NK-92 (cell line): Measurements from ENCODE around the gene RTEL1.
"Not testable (repeated sequence)": the region's sequence is repeated elsewhere in the genome, so short reads cannot be mapped to it uniquely, and the experiment has no call there.

Source experiments
- DNase-seq: peaks from one replicate; lab custom pipeline; 2025; ENCODE audit not compliant: unreplicated experiment; lab: John Stamatoyannopoulos, UW

Gene RTEL1

DNA sequence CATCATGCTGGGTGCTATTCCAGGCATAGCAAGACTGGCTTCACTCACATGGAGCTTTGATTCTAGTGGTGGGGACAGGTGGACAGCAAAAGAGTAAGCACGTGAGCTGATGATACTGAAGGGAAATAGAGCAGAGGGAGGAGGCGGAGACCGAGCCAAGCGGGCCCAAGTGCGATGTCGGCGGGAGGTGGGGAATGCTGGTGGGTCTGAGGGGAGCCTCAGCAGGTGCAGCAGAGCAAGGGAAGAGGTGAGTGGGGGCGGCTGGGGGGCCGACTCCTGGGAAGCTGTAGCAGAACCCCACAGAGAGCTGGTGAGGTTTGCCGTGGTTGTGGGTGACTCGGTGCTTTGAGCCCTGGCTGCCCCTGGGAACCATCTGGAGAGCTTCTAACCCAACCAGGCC is 10.2 kb downstream of the RTEL1 start:
- DNase-seq = no peak

DNA sequence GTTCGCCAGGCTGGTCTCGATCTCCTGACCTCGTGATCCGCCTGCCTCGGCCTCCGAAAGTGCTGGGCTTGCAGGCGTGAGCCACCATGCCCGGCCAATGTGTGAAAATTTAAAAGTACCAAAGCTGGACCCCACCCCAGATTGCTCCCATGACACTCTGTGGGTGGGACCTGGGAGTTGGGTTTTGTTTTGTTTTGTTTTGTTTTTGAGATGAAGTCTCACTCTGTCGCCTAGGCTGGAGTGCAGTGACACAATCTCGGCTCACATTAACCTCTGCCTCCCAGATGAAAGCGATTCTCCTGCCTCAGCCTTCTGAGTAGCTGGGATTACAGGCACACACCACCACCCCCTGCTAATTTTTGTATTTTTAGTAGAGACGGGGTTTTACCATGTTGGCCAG is 13.6 kb downstream of the RTEL1 start:
- DNase-seq = not testable (repeated sequence)

- DNase-seq = no peak
Observed at GRCh38 chr20:63672666-63673065, 14.6 kb downstream of the RTEL1 start.

GRCh38 chr20:63673951-63674350 is 15.8 kb downstream of the RTEL1 start:
- no peak for DNase-seq

GRCh38 chr20:63675681-63676368 is 17.7 kb downstream of the RTEL1 start:
- DNase-seq = no peak

DNA sequence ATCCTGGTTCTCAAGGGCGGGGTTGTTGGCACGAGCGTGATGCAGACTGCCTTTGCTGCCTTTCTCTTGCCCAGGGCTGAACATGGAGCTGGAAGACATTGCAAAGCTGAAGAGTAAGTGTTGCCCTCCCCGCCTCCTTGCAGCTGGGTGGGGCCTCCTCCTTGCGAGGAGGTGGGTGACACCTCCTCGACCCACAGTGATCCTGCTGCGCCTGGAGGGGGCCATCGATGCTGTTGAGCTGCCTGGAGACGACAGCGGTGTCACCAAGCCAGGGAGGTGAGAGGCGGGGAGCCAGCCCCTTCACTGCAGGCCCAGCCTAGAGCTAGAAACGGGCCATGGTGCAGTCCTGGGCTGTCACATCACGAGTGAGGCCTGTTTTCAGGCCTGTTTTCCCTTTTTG is 20.0 kb downstream of the RTEL1 start:
- no peak for DNase-seq

GRCh38 chr20:63678667-63679465 is 20.8 kb downstream of the RTEL1 start:
- DNase-seq = no peak

DNA sequence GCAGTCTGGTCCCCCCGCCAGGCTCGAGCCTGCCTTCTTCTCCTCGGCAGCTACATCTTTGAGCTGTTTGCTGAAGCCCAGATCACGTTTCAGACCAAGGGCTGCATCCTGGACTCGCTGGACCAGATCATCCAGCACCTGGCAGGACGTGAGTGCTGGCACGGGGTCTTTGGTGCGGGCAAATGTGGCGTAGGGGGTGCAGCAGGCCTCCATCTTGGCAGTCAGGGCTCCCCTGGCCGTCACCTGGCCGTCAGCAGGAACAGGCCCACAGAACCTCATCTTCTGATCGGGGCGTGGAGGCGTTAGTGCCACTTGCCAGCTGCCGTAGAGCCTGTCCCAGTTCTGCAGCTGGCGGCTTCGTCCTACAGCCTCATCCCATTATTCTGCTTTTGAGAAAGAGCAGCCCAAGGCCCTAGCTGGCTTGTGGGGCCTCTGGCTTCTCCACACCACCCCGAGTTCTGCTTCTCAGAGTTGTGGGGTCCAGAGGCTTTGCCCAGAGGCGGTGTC is 21.7 kb downstream of the RTEL1 start:
- DNase-seq = no peak

DNA sequence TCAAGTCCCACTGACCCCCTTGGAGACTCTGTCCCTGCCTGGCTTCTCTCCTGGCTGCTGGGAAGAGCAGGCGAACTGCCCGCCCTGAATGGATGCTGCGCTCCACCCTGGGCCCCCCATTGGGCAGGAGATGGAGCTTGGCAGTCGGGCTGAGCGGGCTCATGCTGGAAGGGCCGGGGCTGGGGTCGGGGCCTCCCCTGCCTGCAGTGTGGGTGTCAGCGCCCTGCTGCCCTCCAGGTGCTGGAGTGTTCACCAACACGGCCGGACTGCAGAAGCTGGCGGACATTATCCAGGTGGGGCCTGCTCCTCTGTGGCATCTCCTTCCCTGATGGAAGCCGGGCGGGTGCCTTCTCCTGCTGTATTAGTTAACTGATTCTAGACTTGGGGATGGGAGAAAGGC is 22.3 kb downstream of the RTEL1 start:
- no peak for DNase-seq

GRCh38 chr20:63680857-63681608 is 22.9 kb downstream of the RTEL1 start:
- no peak for DNase-seq

DNA sequence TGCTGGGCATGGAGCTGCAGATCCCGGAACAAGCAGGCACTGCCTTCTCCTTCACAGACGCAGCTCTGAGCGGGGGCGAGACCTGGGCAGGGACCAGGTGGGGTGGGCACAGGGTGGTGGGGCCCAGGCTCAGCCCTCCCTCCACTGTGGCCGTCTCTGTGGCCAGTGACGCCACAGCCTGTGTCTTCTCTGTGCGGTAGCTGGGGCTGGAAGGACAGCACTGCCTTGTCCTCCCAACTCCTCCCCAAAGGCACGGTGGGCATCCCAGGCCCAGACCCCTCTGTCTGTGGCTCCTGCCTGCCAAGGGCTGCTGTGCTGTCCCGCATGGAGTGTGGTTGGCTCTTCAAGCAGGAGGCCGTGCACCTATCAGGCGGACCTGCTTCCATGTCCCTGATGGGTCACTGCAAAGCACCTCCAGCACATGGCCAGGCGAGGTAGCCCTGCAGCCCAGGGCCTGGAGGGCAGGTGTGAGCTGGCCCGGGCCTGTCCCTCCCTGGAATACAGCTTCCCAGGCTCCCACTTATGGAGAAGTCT is 23.6 kb downstream of the RTEL1 start:
- no peak for DNase-seq

DNA sequence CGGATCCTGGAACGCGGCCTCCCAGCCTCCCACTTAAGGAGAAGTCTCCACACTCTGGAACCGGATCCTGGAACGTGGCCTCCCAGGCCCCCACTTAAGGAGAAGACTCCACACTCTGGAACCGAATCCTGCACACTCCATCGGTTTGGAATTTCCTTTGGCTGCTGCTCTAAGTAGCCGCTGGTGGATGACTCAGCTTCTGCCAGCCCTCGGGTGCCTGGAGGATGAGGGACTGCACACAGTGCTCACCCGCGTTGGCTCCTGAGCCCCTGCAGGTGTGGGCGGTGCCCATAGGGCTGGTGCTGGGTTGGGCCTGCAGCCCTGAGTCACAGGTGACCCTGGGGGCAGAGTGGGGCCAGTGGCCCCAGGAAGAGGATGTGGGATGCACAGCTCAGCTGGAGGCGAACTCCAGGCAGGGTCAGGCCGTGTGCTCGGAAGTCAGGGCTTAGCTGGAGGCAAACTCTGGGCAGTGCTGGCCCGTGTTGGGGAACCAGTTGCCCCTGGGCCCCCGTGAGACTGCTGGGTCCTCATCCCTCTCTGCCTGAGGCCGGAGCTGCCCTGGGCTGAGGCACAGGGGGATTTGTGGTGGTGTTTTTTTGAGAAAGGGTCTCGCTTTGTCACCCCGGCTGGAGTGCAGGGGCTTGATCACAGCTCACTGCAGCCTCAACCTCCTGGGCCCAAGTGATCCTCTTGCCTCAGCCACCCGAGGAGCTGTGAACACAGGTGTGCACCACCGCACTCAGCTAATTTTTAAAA is 24.4 kb downstream of the RTEL1 start:
- no peak for DNase-seq

DNA sequence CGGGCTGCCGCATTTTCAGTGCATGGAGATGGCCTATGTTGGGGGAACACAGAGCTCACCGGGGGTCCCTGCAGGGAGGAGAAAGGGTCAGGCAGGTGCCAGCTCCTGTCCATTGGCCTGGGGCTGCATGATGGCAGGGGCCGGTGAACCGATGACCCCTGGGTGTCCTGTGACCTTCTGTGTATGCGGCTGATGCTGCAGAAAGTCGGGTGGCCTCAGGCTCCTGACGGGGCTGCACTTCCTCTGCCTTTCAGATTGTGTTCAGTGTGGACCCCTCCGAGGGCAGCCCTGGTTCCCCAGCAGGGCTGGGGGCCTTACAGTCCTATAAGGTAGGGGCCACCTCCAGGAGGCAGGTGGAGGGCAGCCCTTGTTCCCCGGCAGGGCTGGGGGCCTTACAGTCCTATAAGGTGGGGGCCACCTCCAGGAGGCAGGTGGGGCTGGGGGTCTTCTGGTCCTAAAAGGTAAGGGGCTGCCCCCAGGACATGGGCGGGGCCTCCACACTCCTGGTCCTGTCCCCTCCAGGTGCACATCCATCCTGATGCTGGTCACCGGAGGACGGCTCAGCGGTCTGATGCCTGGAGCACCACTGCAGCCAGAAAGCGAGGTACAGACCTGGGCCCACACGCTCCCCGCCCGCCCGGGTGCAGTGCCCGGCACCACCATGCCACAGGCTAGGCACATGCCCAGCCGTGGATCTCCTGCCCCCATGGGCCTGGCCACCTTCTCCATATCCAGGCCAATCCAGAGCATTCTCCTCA is 27.3 kb downstream of the RTEL1 start:
- DNase-seq = no peak

GRCh38 chr20:63686094-63686491 is 28.0 kb downstream of the RTEL1 start:
- no peak for DNase-seq

GRCh38 chr20:63686492-63687321 is 28.6 kb downstream of the RTEL1 start:
- DNase-seq = no peak

- DNase-seq = no peak
Observed at GRCh38 chr20:63687419-63688178, 29.5 kb downstream of the RTEL1 start.

DNA sequence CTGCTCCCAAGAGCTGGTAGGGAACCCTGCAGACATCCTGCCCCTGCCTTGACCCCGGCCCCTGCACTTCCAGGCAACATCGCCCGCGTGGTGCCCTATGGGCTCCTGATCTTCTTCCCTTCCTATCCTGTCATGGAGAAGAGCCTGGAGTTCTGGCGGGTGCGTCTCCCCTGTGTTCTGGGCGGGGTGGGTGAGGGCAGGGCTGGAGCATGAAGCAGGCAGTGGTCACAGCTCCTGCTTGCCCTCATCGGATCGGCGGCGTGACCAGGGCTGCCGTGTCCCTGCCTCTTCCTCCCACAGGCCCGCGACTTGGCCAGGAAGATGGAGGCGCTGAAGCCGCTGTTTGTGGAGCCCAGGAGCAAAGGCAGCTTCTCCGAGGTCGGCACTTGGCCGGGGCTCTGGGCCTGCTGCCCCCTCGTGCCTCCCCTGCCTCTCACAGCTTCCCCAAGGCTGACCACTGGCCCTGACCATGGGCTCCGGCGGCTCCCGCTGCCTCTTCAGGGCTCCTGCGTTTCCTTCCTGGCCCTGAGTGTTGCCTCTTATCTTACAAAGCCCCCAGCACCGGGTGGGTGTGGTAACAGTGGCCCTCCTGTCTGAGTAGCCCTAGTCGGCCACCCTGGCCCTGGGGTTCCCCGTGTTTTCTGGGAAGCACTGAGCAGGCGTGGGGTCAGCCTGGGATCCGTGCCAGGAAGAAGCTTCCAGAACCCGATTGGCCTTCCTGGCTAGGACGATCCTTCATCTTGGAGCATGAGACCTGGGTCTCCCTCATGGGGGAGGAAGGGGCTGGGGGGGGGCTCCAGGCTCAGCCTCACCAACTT is 30.3 kb downstream of the RTEL1 start:
- no peak for DNase-seq
